Hepatocyte (in vitro differentiated cells): Measurements from ENCODE around the gene NAPEPLD. TPM values are rescaled to one million over a fixed set of nuclear protein-coding genes. Genes with fewer than 3 reads are reported as not detected.
"Not testable (repeated sequence)": the region's sequence is repeated elsewhere in the genome, so short reads cannot be mapped to it uniquely, and the experiment has no call there.

Experiments used
- DNase-seq: peaks from one replicate; pipeline ENCODE4 v3.0.0-alpha.2; 2016; ENCODE audit warnings: low spot score
- H2AFZ ChIP-seq: fragments of 200-600 bp; sonication (generic); 2 replicates; pipeline ENCODE4 v1.6.0; 2016; ENCODE audit warnings: antibody characterized with exemption, mild to moderate bottlenecking
- H3K27ac ChIP-seq: fragments of 200-600 bp; sonication (generic); 2 replicates; pipeline ENCODE4 v1.5.1; 2016; ENCODE audit warnings: mild to moderate bottlenecking
- H3K27me3 ChIP-seq: fragments of 200-600 bp; sonication (generic); 2 replicates; pipeline ENCODE4 v1.6.1; 2016
- H3K36me3 ChIP-seq: fragments of 200-600 bp; sonication (generic); replicated peaks from 2 replicates; pipeline ENCODE4 v1.5.1; 2016; ENCODE audit warnings: low read depth; ENCODE audit not compliant: insufficient read depth
- H3K4me1 ChIP-seq: fragments of 200-600 bp; sonication (generic); 2 replicates; pipeline ENCODE4 v1.5.1; 2016; ENCODE audit warnings: mild to moderate bottlenecking, moderate library complexity; ENCODE audit not compliant: insufficient read depth
- H3K4me2 ChIP-seq: fragments of 200-600 bp; sonication (generic); 2 replicates; pipeline ENCODE4 v1.6.0; 2016
- H3K4me3 ChIP-seq: fragments of 200-600 bp; sonication (generic); 2 replicates; pipeline ENCODE4 v1.5.1; 2016; ENCODE audit warnings: mild to moderate bottlenecking
- H3K79me2 ChIP-seq: fragments of 200-600 bp; sonication (generic); 2 replicates; pipeline ENCODE4 v1.6.0; 2017; ENCODE audit warnings: mild to moderate bottlenecking
- H3K9me2 ChIP-seq: fragments of 200-600 bp; sonication (generic); replicated peaks from 2 replicates; pipeline ENCODE4 v1.6.0; 2017; ENCODE audit warnings: mild to moderate bottlenecking; ENCODE audit not compliant: insufficient read depth
- H3K9me3 ChIP-seq: fragments of 200-600 bp; sonication (generic); 2 replicates; pipeline ENCODE4 v1.5.1; 2016; ENCODE audit warnings: low read depth, mild to moderate bottlenecking
- H4K20me1 ChIP-seq: fragments of 200-600 bp; sonication (generic); 2 replicates; pipeline ENCODE4 v1.6.0; 2016; ENCODE audit warnings: mild to moderate bottlenecking; ENCODE audit not compliant: insufficient read depth, poor library complexity, severe bottlenecking
- EZH2 ChIP-seq: fragments of 200-600 bp; sonication (generic); IDR thresholded peaks from 2 replicates; pipeline ENCODE4 v1.6.1; 2016; ENCODE audit warnings: antibody characterized with exemption, mild to moderate bottlenecking, borderline replicate concordance
- EZH2phosphoT487 ChIP-seq: fragments of 200-600 bp; sonication (generic); IDR thresholded peaks from one replicate; pipeline ENCODE4 v1.6.1; 2018; ENCODE audit warnings: antibody characterized with exemption, mild to moderate bottlenecking, low read depth, moderate library complexity; ENCODE audit not compliant: unreplicated experiment, severe bottlenecking
- WGBS: methylation state at CpG from one replicate; pipeline ENCODE4 v1.1.6; 2016; ENCODE audit warnings: low lambda C conversion rate; ENCODE audit errors: missing lambda C conversion rate; 5-methylcytosine and 5-hydroxymethylcytosine counted together
- polyA plus RNA-seq: library from polyadenylated mRNA; unstranded; fragments of >200 nt; fragmentation: Nextera tagmentation; extraction: Ambion mirVana; gene quantifications from 2 replicates; pipeline ENCODE4 v1.2.1, GENCODE V29; 2016
- total RNA-seq: library from RNA; depleted of rRNA; stranded (reverse); fragments of >200 nt; gene quantifications from 2 replicates; pipeline ENCODE4 v1.2.3, GENCODE V29; 2014
- TF ChIP-seq, protein P1 (sequence below): fragments of 200-600 bp; sonication (generic); IDR thresholded peaks from 2 replicates; pipeline ENCODE4 v1.5.1; 2016; ENCODE audit warnings: antibody characterized with exemption, mild to moderate bottlenecking; ENCODE audit not compliant: poor library complexity

The NAPEPLD gene
- total and polyA plus RNA-seq, 2 experiments from 2014 or later: 11.0 to 12.0 TPM

DNA sequence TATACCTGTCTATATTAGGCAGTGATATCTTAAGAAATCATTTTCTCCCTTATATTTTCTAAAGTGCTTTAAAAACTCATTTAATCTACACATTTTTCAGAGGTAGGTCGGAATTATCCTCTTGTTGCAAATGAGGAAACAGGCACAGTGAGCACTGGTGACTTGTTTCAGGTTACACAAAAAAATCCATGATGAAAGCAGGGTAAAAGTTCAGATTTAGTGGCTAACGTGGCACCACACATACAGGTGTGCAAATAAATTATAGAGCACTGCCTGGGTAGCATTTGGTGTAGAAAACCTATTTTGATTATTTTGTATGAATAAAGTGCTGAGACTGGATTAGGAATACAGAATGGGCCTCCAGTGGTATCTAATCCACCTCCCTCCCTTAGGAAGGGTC, 47.4 kb downstream of the NAPEPLD start:
- DNase-seq: no peak
- Histone ChIP-seq H4K20me1 (no peaks in the 10 kb centered on the region), H3K4me2 (no peak overlapping the region), H3K9me2 (no peaks in the 10 kb centered on the region), H3K79me2 (no peaks in the 10 kb centered on the region), H3K27ac (no peak overlapping the region), H3K4me3 (no peak overlapping the region), H3K27me3 (no peaks in the 10 kb centered on the region), H3K9me3 (no peaks in the 10 kb centered on the region), H3K36me3 (no peaks in the 10 kb centered on the region), H2AFZ (no peak overlapping the region), H3K4me1 (peaks cover 6% of the 10 kb centered on the region)
- TF ChIP-seq, protein P1, sequence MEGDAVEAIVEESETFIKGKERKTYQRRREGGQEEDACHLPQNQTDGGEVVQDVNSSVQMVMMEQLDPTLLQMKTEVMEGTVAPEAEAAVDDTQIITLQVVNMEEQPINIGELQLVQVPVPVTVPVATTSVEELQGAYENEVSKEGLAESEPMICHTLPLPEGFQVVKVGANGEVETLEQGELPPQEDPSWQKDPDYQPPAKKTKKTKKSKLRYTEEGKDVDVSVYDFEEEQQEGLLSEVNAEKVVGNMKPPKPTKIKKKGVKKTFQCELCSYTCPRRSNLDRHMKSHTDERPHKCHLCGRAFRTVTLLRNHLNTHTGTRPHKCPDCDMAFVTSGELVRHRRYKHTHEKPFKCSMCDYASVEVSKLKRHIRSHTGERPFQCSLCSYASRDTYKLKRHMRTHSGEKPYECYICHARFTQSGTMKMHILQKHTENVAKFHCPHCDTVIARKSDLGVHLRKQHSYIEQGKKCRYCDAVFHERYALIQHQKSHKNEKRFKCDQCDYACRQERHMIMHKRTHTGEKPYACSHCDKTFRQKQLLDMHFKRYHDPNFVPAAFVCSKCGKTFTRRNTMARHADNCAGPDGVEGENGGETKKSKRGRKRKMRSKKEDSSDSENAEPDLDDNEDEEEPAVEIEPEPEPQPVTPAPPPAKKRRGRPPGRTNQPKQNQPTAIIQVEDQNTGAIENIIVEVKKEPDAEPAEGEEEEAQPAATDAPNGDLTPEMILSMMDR: no peak
- no peak for TF ChIP-seq EZH2
- 43% methylated on average over 2 of the region's 2 CpGs for WGBS

DNA sequence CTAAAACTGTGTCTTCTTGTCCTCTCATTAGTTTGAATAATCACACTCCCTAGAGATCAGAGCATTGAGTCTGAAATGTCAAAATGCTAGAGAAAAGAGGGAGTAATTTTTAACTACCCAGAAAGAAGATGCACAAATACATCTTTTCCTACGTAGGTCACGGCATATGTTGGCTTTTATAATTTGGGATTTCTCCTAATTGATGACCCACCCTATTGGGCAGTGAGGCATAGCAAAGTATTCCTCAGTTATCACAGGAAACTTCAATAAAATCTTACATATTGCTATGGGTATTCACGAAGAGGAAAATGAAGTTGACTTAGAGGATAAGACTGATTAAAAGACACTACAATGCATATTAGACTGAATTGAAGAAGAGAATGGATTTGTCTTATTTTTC, 48.6 kb downstream of the NAPEPLD start:
- Histone ChIP-seq H3K9me3 (no peaks in the 10 kb centered on the region), H3K27me3 (no peaks in the 10 kb centered on the region), H3K4me2 (no peak overlapping the region), H3K4me3 (no peak overlapping the region), H3K9me2 (no peaks in the 10 kb centered on the region), H3K79me2 (no peaks in the 10 kb centered on the region), H3K27ac (no peak overlapping the region), H2AFZ (no peak overlapping the region), H3K4me1 (no peaks in the 10 kb centered on the region), H3K36me3 (no peaks in the 10 kb centered on the region), H4K20me1 (no peaks in the 10 kb centered on the region)
- no peak for TF ChIP-seq EZH2phosphoT487
- no peak for TF ChIP-seq EZH2
- TF ChIP-seq, protein P1: no peak
- no peak for DNase-seq
- 62% methylated on average over 3 of the region's 3 CpGs for WGBS

GRCh38 chr7:103097041-103097440, 51.9 kb downstream of the NAPEPLD start:
- no peak overlapping the region for H3K27ac ChIP-seq
- TF ChIP-seq EZH2phosphoT487: no peak
- no peak for TF ChIP-seq EZH2
- H3K9me3 ChIP-seq: no peaks in the 10 kb centered on the region
- no peaks in the 10 kb centered on the region for H3K9me2 ChIP-seq
- no peak overlapping the region for H3K4me2 ChIP-seq
- 94% methylated on average over 2 of the region's 2 CpGs for WGBS
- H2AFZ ChIP-seq: no peak overlapping the region
- H3K27me3 ChIP-seq: no peaks in the 10 kb centered on the region
- H3K79me2 ChIP-seq: no peaks in the 10 kb centered on the region
- no peak overlapping the region for H3K4me3 ChIP-seq
- no peaks in the 10 kb centered on the region for H3K36me3 ChIP-seq
- no peak for DNase-seq
- no peaks in the 10 kb centered on the region for H4K20me1 ChIP-seq
- no peaks in the 10 kb centered on the region for H3K4me1 ChIP-seq

GRCh38 chr7:103095558-103095957, 53.3 kb downstream of the NAPEPLD start:
- not testable (repeated sequence) for H3K4me1 ChIP-seq, H3K27ac ChIP-seq, H2AFZ ChIP-seq, H3K27me3 ChIP-seq, H3K4me3 ChIP-seq, DNase-seq, H3K79me2 ChIP-seq, H3K4me2 ChIP-seq, H3K9me2 ChIP-seq, H4K20me1 ChIP-seq, H3K9me3 ChIP-seq, H3K36me3 ChIP-seq
- 93% methylated on average over 2 of the region's 2 CpGs for WGBS
